Central memory CD4-positive, alpha-beta T cell (primary cell): ENCODE results near the gene PIP.
"Not testable (repeated sequence)": the region's sequence is repeated elsewhere in the genome, so short reads cannot be mapped to it uniquely, and the experiment has no call there.

ENCODE experiments used
- DNase-seq: peaks from one replicate; pipeline ENCODE4 v3.0.0; 2022

Gene PIP

GRCh38 chr7:143177374-143178119, 45.7 kb downstream of the PIP start:
- no peak for DNase-seq

GRCh38 chr7:143180771-143181170, 48.9 kb downstream of the PIP start:
- not testable (repeated sequence) for DNase-seq

- no peak for DNase-seq
These were observed 49.5 kb downstream of the PIP start for GRCh38 chr7:143181349-143181748.

GRCh38 chr7:143183024-143183423, 51.1 kb downstream of the PIP start, which contains the start of gene TAS2R39:
Gene TAS2R39 (plus strand): TSS chr7:143183419. CDS start chr7:143183419, 0 bp downstream.
- no peak for DNase-seq

- no peak for DNase-seq
These were observed 53.7 kb downstream of the PIP start for GRCh38 chr7:143185551-143185950.

GRCh38 chr7:143188994-143189393, 57.1 kb downstream of the PIP start:
- no peak for DNase-seq
